WTC11 (cell line): Measurements from ENCODE around the gene NAA80. TPM values are rescaled to one million over a fixed set of nuclear protein-coding genes. Genes with fewer than 3 reads are reported as not detected.
"Not testable (repeated sequence)": the region's sequence is repeated elsewhere in the genome, so short reads cannot be mapped to it uniquely, and the experiment has no call there.

Experiments used
- ATAC-seq: fragments of 200-7000 bp; cut with Tn5 transposase; 2 replicates; pipeline ENCODE4 v1.10.0; 2021; ENCODE audit warnings: mild to moderate bottlenecking, moderate library complexity
- CTCF ChIA-PET: fragments of 300-600 bp; sonication (Branson Sonifier 250); formaldehyde crosslinking; loops from one replicate; lab custom pipeline; 2021; ENCODE audit warnings: antibody characterized with exemption; lab: Charles Lee
- POLR2A ChIA-PET: fragments of 350-600 bp; sonication (Branson Sonifier 250); formaldehyde crosslinking; loops from one replicate; lab custom pipeline; 2021; ENCODE audit warnings: antibody characterized with exemption; lab: Charles Lee
- DNase-seq: peaks from one replicate; pipeline ENCODE4 v3.0.0; 2021; ENCODE audit warnings: low spot score
- H3K27ac Mint-ChIP-seq: 2 replicates; pipeline ENCODE4 v1.8.0; 2021; ENCODE audit warnings: mixed read lengths
- H3K27me3 Mint-ChIP-seq: 2 replicates; pipeline ENCODE4 v1.8.0; 2021; ENCODE audit warnings: low read depth, mild to moderate bottlenecking, moderate library complexity, mixed read lengths
- H3K36me3 Mint-ChIP-seq: 2 replicates; pipeline ENCODE4 v1.8.0; 2021; ENCODE audit warnings: mixed read lengths
- H3K4me1 Mint-ChIP-seq: 2 replicates; pipeline ENCODE4 v1.8.0; 2022; ENCODE audit warnings: mixed read lengths
- H3K4me3 Mint-ChIP-seq: 2 replicates; pipeline ENCODE4 v1.8.0; 2021; ENCODE audit warnings: mild to moderate bottlenecking, moderate library complexity, mixed read lengths
- H3K9me3 Mint-ChIP-seq: 2 replicates; pipeline ENCODE4 v1.8.0; 2021; ENCODE audit warnings: mixed read lengths
- ATF1 ChIP-seq: sonication (generic); formaldehyde crosslinking; IDR thresholded peaks from 2 replicates; pipeline ENCODE4 v1.8.1; 2023; ENCODE audit warnings: mild to moderate bottlenecking, moderate library complexity, missing genetic modification reagents
- CREB1 ChIP-seq: sonication (generic); formaldehyde crosslinking; IDR thresholded peaks from 2 replicates; pipeline ENCODE4 v1.8.0; 2023; ENCODE audit warnings: mild to moderate bottlenecking, missing genetic modification reagents
- ESRRA ChIP-seq: sonication (generic); formaldehyde crosslinking; IDR thresholded peaks from 2 replicates; pipeline ENCODE4 v1.8.1; 2022; ENCODE audit warnings: mild to moderate bottlenecking, missing genetic modification reagents, borderline replicate concordance
- FOXJ3 ChIP-seq: sonication (generic); formaldehyde crosslinking; IDR thresholded peaks from 2 replicates; pipeline ENCODE4 v1.9.0; 2021; ENCODE audit warnings: missing genetic modification reagents, mild to moderate bottlenecking, borderline replicate concordance
- GABPB1 ChIP-seq: sonication (generic); formaldehyde crosslinking; IDR thresholded peaks from 2 replicates; pipeline ENCODE4 v1.8.1; 2023; ENCODE audit warnings: mild to moderate bottlenecking, missing genetic modification reagents
- GRHL2 ChIP-seq: fragments of 250-450 bp; sonication (Bioruptor Pico); IDR thresholded peaks from 2 replicates; pipeline ENCODE4 v1.8.0; 2022; ENCODE audit warnings: mild to moderate bottlenecking, moderate library complexity; ENCODE audit not compliant: insufficient replicate concordance, severe bottlenecking
- HMGA2 ChIP-seq: fragments of 250-450 bp; sonication (Bioruptor Pico); IDR thresholded peaks from 2 replicates; pipeline ENCODE4 v1.4.0; 2021; ENCODE audit warnings: mild to moderate bottlenecking, moderate library complexity
- JAZF1 ChIP-seq: fragments of 250-450 bp; sonication (Bioruptor Pico); IDR thresholded peaks from 2 replicates; pipeline ENCODE4 v1.9.0; 2021; ENCODE audit warnings: moderate library complexity, mild to moderate bottlenecking, inconsistent platforms
- NFYB ChIP-seq: sonication (generic); formaldehyde crosslinking; conservative IDR thresholded peaks from 2 replicates; pipeline ENCODE4 v1.8.0; 2022; ENCODE audit warnings: low read depth, missing genetic modification reagents
- SP1 ChIP-seq: sonication (generic); formaldehyde crosslinking; conservative IDR thresholded peaks from 2 replicates; pipeline ENCODE4 v1.8.1; 2022; ENCODE audit warnings: missing genetic modification reagents
- TCF7 ChIP-seq: sonication (generic); formaldehyde crosslinking; IDR thresholded peaks from 2 replicates; pipeline ENCODE4 v1.8.0; 2022; ENCODE audit warnings: mild to moderate bottlenecking, low read depth, missing genetic modification reagents, moderate library complexity
- ZBTB21 ChIP-seq: sonication (generic); formaldehyde crosslinking; IDR thresholded peaks from 2 replicates; pipeline ENCODE4 v1.8.1; 2023; ENCODE audit warnings: mild to moderate bottlenecking, missing genetic modification reagents, borderline replicate concordance
- total RNA-seq: library from RNA; stranded (reverse); gene quantifications from 3 replicates; pipeline ENCODE4 v1.2.3, GENCODE V29; 2021
- TF ChIP-seq, protein P1 (sequence below): sonication (generic); formaldehyde crosslinking; IDR thresholded peaks from 2 replicates; pipeline ENCODE4 v1.8.0; 2022; ENCODE audit warnings: mild to moderate bottlenecking, missing genetic modification reagents
- TF ChIP-seq, protein P2 (sequence below): fragments of 250-450 bp; sonication (Bioruptor Pico); IDR thresholded peaks from 2 replicates; pipeline ENCODE4 v1.9.0; 2021; ENCODE audit warnings: moderate library complexity, mild to moderate bottlenecking, inconsistent platforms, borderline replicate concordance
- TF ChIP-seq, protein P3 (sequence below): sonication (generic); formaldehyde crosslinking; IDR thresholded peaks from 2 replicates; pipeline ENCODE4 v1.8.0; 2023; ENCODE audit warnings: missing genetic modification reagents
- TF ChIP-seq, protein P4 (sequence below): fragments of 250-450 bp; sonication (Bioruptor Pico); IDR thresholded peaks from 2 replicates; pipeline ENCODE4 v1.9.0; 2021; ENCODE audit warnings: mild to moderate bottlenecking
- TF ChIP-seq, protein P5 (sequence below): sonication (generic); formaldehyde crosslinking; IDR thresholded peaks from 2 replicates; pipeline ENCODE4 v1.8.0; 2022; ENCODE audit warnings: mild to moderate bottlenecking, missing genetic modification reagents
- TF ChIP-seq, protein P6 (sequence below): fragments of 200-600 bp; IDR thresholded peaks from 2 replicates; pipeline ENCODE4 v1.8.0; 2022; ENCODE audit warnings: antibody characterized with exemption
- TF ChIP-seq, protein P7 (sequence below): fragments of 250-450 bp; sonication (Bioruptor Pico); conservative IDR thresholded peaks from 2 replicates; pipeline ENCODE4 v1.9.0; 2021; ENCODE audit warnings: mild to moderate bottlenecking

Gene NAA80
- total RNA-seq, 1 experiment from 2014 or later, result 17.3 TPM

DNA sequence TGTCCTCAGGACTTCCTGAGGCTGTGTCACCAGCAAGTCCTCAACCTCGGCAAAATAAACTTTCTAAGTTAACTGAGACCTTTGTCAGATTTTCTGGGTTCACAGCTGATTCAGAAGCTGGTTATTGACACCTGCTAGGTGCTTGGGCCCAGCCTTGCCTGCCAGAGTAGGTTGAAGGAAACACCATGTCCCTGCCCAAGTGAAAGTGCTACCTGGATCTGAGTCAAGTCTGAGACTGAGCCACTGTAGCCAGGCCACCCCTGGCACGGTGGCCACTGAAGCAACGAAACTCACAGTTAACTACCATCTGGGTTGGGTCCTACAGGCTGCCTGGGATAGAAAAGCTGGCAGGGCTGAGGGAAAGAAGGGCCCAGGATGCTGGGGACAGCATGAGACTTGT is 15.1 kb upstream of the NAA80 start (continued):
- TF ChIP-seq, protein P1, sequence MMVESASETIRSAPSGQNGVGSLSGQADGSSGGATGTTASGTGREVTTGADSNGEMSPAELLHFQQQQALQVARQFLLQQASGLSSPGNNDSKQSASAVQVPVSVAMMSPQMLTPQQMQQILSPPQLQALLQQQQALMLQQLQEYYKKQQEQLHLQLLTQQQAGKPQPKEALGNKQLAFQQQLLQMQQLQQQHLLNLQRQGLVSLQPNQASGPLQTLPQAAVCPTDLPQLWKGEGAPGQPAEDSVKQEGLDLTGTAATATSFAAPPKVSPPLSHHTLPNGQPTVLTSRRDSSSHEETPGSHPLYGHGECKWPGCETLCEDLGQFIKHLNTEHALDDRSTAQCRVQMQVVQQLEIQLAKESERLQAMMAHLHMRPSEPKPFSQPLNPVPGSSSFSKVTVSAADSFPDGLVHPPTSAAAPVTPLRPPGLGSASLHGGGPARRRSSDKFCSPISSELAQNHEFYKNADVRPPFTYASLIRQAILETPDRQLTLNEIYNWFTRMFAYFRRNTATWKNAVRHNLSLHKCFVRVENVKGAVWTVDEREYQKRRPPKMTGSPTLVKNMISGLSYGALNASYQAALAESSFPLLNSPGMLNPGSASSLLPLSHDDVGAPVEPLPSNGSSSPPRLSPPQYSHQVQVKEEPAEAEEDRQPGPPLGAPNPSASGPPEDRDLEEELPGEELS (CRISPR knock-in tag), result no peak
- TF ChIP-seq, protein P2, sequence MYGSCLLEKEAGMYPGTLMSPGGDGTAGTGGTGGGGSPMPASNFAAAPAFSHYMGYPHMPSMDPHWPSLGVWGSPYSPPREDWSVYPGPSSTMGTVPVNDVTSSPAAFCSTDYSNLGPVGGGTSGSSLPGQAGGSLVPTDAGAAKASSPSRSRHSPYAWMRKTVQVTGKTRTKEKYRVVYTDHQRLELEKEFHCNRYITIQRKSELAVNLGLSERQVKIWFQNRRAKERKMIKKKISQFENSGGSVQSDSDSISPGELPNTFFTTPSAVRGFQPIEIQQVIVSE (CRISPR knock-in tag), result no peak
- TF ChIP-seq, protein P3, sequence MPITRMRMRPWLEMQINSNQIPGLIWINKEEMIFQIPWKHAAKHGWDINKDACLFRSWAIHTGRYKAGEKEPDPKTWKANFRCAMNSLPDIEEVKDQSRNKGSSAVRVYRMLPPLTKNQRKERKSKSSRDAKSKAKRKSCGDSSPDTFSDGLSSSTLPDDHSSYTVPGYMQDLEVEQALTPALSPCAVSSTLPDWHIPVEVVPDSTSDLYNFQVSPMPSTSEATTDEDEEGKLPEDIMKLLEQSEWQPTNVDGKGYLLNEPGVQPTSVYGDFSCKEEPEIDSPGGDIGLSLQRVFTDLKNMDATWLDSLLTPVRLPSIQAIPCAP (CRISPR knock-in tag), result no peak

DNA sequence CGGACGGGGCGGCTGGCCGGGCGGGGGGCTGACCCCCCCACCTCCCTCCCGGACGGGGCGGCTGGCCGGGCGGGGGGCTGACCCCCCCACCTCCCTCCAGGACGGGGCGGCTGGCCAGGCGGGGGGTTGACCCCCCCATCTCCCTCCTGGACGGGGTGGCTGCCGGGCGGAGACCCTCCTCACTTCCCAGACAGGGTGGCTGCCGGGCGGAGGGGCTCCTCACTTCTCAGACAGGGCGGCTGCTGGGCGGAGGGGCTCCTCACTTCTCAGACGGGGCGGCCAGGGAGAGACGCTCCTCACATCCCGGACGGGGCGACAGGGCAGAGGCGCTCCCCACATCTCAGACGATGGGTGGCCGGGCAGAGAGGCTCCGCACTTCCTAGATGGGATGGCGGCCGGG is 12.8 kb upstream of the NAA80 start:
- POLR2A ChIA-PET, H3K27ac Mint-ChIP-seq, H3K4me3 Mint-ChIP-seq, H3K4me1 Mint-ChIP-seq, DNase-seq, CTCF ChIA-PET, ATAC-seq: not testable (repeated sequence)
- Mint-ChIP-seq H3K9me3 (peaks cover 13% of the 10 kb centered on the region), H3K36me3 (peaks cover 42% of the 10 kb centered on the region), H3K27me3 (peaks cover 16% of the 10 kb centered on the region; the same call in 1 of the 2 replicates)

DNA sequence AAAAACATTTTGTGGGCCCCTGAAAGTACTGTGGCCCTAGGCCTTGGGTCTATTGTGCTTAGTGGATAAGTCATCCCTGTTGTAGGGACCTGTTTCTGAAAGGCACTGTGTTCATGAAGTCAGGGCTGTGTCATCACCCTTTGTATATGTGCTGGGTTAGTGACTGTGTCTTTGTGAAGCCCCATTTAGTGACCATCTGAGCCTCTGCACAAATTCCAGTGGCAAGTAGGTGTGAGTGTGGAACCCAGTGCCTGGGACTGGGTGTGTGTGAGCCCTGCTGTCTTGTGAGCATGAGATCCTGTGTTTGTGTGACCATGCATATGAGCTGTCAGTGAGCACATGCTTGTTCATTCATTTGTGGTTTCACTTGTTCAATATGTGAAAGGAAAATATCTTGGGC is 5.4 kb upstream of the NAA80 start:
- Mint-ChIP-seq H3K9me3 (peaks cover 13% of the 10 kb centered on the region), H3K27me3 (peaks cover 11% of the 10 kb centered on the region), H3K27ac (no peak overlapping the region), H3K36me3 (peaks cover 18% of the 10 kb centered on the region), H3K4me3 (no peak overlapping the region), H3K4me1 (peaks cover 22% of the 10 kb centered on the region)
- DNase-seq (no peak), ATAC-seq (no peak)
- ChIA-PET POLR2A (no interaction called here), CTCF (no interaction called here)
- TF ChIP-seq ZBTB21, result no peak
- no peak for TF ChIP-seq HMGA2
- no peak for TF ChIP-seq GABPB1 (CRISPR knock-in tag)
- TF ChIP-seq SP1 (CRISPR knock-in tag), result no peak
- TF ChIP-seq CREB1 (CRISPR knock-in tag), result no peak
- no peak for TF ChIP-seq GRHL2 (CRISPR knock-in tag)
- no peak for TF ChIP-seq TCF7 (CRISPR knock-in tag)
- no peak for TF ChIP-seq ESRRA
- no peak for TF ChIP-seq JAZF1 (CRISPR knock-in tag)
- TF ChIP-seq, protein P4, sequence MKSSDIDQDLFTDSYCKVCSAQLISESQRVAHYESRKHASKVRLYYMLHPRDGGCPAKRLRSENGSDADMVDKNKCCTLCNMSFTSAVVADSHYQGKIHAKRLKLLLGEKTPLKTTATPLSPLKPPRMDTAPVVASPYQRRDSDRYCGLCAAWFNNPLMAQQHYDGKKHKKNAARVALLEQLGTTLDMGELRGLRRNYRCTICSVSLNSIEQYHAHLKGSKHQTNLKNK (CRISPR knock-in tag), result no peak
- TF ChIP-seq, protein P5, sequence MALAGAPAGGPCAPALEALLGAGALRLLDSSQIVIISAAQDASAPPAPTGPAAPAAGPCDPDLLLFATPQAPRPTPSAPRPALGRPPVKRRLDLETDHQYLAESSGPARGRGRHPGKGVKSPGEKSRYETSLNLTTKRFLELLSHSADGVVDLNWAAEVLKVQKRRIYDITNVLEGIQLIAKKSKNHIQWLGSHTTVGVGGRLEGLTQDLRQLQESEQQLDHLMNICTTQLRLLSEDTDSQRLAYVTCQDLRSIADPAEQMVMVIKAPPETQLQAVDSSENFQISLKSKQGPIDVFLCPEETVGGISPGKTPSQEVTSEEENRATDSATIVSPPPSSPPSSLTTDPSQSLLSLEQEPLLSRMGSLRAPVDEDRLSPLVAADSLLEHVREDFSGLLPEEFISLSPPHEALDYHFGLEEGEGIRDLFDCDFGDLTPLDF (CRISPR knock-in tag), result no peak
- TF ChIP-seq, protein P6, sequence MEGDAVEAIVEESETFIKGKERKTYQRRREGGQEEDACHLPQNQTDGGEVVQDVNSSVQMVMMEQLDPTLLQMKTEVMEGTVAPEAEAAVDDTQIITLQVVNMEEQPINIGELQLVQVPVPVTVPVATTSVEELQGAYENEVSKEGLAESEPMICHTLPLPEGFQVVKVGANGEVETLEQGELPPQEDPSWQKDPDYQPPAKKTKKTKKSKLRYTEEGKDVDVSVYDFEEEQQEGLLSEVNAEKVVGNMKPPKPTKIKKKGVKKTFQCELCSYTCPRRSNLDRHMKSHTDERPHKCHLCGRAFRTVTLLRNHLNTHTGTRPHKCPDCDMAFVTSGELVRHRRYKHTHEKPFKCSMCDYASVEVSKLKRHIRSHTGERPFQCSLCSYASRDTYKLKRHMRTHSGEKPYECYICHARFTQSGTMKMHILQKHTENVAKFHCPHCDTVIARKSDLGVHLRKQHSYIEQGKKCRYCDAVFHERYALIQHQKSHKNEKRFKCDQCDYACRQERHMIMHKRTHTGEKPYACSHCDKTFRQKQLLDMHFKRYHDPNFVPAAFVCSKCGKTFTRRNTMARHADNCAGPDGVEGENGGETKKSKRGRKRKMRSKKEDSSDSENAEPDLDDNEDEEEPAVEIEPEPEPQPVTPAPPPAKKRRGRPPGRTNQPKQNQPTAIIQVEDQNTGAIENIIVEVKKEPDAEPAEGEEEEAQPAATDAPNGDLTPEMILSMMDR, result no peak
- TF ChIP-seq FOXJ3, result no peak
- TF ChIP-seq ATF1 (CRISPR knock-in tag), result no peak
- TF ChIP-seq, protein P7, sequence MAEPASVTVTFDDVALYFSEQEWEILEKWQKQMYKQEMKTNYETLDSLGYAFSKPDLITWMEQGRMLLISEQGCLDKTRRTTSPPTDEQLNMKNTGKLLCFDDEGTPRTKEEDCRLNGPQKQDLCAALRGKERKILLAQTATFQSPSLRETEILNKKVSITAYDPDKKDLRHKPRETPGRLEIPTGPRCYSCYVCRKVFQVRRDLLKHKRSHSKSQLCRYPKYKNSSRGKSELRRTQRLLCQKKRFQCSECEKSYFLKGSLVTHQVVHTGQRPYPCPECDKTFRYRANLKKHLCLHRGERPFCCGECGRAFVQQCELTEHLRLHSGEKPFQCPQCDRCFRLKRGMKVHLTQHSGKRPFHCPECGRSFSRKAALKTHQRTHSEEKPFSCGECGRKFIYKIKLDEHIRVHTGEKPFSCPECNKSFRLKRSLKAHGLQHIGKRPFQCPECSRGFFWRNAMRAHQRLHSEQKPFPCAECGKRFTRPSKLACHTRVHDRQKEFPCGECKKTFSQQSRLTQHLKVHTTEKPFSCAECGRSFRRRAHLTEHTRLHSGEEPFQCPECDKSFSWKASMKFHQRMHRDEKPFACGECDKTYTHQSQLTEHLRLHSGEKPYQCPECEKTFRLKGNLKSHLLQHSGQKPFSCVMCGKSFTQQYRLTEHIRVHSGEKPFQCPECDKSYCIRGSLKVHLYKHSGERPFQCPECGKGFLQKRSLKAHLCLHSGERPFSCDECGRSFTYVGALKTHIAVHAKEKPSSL, result no peak
- TF ChIP-seq, protein P3 (CRISPR knock-in tag), result no peak
- no peak for TF ChIP-seq NFYB
